ENCODE results near the gene LAMB3.

Gene LAMB3

GRCh38 chr1:209627027-209627731 lies 25.0 kb downstream of the LAMB3 start:
- H3K36me3 ChIP-seq (ENCODE audit: control insufficient read depth in 2 of 2, insufficient read depth in 1 of 2, low read length in 2 of 2): no peaks in the 10 kb centered on the region
- H3K4me3 ChIP-seq (ENCODE audit: low read depth, low read length): no peak overlapping the region
- no peaks in the 10 kb centered on the region for H3K4me1 ChIP-seq (ENCODE audit: control insufficient read depth, insufficient read depth, low read length)
- ChIA-PET CTCF (interaction anchor here (0.6 to 2.1 kb wide), 31 partner anchors 8 to 233 kb away, joined by 3 to 16 read pairs (median 5); partner anchors contain the start of genes CAMK1G and LAMB3), POLR2A (no interaction called here)
- no peaks in the 10 kb centered on the region for H3K9me3 ChIP-seq (ENCODE audit: control insufficient read depth, insufficient read depth, low read depth, low read length)
- TF ChIP-seq FEZF1 (tag by site-specific recombination; IDR thresholded peaks at IDR 0.05) (0 out of 2 replicates have a peak, but pooled peaks have one; percentile 24), PATZ1 (tag by site-specific recombination; IDR thresholded peaks at IDR 0.05) (0 out of 2 replicates have a peak, but pooled peaks have one; percentile 19), ZNF549 (tag by site-specific recombination; IDR thresholded peaks at IDR 0.05) (no peak), PRDM2 (tag by site-specific recombination; IDR thresholded peaks at IDR 0.05; ENCODE audit: borderline replicate concordance) (no peak), ZNF747 (tag by site-specific recombination; IDR thresholded peaks at IDR 0.05) (no peak), ZNF626 (tag by site-specific recombination; IDR thresholded peaks at IDR 0.05) (no peak), ZNF416 (tag by site-specific recombination; IDR thresholded peaks at IDR 0.05) (no peak), KLF17 (tag by site-specific recombination; IDR thresholded peaks at IDR 0.05) (peak; percentile 62; the same call in 1 of the 2 replicates), KLF7 (tag by site-specific recombination; IDR thresholded peaks at IDR 0.05; ENCODE audit: borderline replicate concordance) (no peak), GLIS2 (tag by site-specific recombination; IDR thresholded peaks at IDR 0.05) (peak; percentile 68; the same call in 1 of the 2 replicates), TRIM28 (IDR thresholded peaks at IDR 0.05; ENCODE audit: borderline replicate concordance, low read length) (no peak), PRDM1 (tag by site-specific recombination; IDR thresholded peaks at IDR 0.05) (no peak), ZNF335 (tag by site-specific recombination; conservative IDR thresholded peaks at IDR 0.05) (peak; percentile 57), GLI2 (tag by site-specific recombination; IDR thresholded peaks at IDR 0.05; ENCODE audit: borderline replicate concordance, low read depth) (no peak), SALL2 (tag by site-specific recombination; IDR thresholded peaks at IDR 0.05; ENCODE audit: borderline replicate concordance) (no peak), GLIS1 (tag by site-specific recombination; IDR thresholded peaks at IDR 0.05) (peak; percentile 49), ZNF2 (tag by site-specific recombination; IDR thresholded peaks at IDR 0.05) (no peak), ZNF670 (tag by site-specific recombination; IDR thresholded peaks at IDR 0.05; ENCODE audit: low read depth) (no peak), ZNF518A (tag by site-specific recombination; conservative IDR thresholded peaks at IDR 0.05; ENCODE audit: low read depth) (no peak), ZNF423 (tag by site-specific recombination; IDR thresholded peaks at IDR 0.05) (no peak), ZNF24 (tag by site-specific recombination; IDR thresholded peaks at IDR 0.05) (no peak)
- H3K27ac ChIP-seq (ENCODE audit: extremely low read depth, low read depth, low read length): no peak overlapping the region

Measured in HEK293 (cell line).